HS-5 (cell line): ENCODE measurements around the gene ADGRF1.
"Not testable (repeated sequence)": the region's sequence is repeated elsewhere in the genome, so short reads cannot be mapped to it uniquely, and the experiment has no call there.

Source experiments
- DNase-seq: peaks from one replicate; pipeline ENCODE4 v3.0.0-alpha.2; 2012; ENCODE audit warnings: low read depth

The ADGRF1 gene

GRCh38 chr6:47042275-47042791 is at the start of gene ADGRF1:
Gene ADGRF1, minus strand, starts transcription at chr6:47042332. Its CDS starts 13,271 bp downstream, at chr6:47029061.
- no peak for DNase-seq

GRCh38 chr6:47090881-47091280 is 48.7 kb upstream of the ADGRF1 start:
- DNase-seq = no peak

GRCh38 chr6:47089473-47089872 is 47.3 kb upstream of the ADGRF1 start:
- not testable (repeated sequence) for DNase-seq

GRCh38 chr6:47086051-47086770 is 44.1 kb upstream of the ADGRF1 start:
- DNase-seq = no peak

GRCh38 chr6:47084610-47085009 is 42.5 kb upstream of the ADGRF1 start:
- DNase-seq = no peak

- DNase-seq = no peak
Observed at GRCh38 chr6:47083586-47084047, 41.5 kb upstream of the ADGRF1 start.

GRCh38 chr6:47080083-47080596 is 38.0 kb upstream of the ADGRF1 start:
- no peak for DNase-seq

DNA sequence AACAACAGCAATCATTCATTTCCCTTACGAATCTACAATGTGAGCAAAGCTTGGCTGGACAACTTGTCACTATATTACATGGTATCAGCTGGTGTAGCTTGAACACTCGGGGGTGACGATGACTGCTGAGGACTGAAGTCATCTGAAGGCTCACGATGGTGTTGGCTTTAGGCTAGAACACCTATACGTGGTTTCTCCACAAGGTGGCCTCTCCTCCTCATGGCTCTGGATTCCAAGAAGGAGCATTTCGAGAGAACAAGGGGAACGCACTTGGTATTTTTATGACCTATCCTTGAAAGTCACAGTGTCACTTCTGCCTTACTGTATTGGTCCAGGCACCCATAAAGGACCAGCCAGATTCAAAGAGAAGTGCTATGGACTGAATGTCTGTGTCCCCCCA is 37.5 kb upstream of the ADGRF1 start:
- no peak for DNase-seq

DNA sequence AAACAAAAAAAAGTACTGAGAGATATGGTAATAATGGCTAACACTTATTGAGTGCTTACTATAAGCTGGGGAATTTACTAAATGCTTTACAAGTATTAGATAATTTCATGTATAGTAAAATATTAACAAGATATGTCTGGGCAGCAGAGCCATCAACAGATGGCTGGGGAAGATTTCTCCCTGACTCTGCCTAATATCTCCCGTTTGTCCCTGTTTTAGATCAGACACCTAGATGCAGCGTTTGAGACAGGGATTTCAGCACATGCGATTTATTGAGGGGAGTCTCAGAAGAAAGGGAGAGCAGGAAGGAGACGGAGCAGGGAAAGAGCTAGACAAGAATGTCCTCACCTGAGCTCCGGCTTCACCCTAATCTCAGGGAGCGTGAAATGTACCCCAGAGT is 36.9 kb upstream of the ADGRF1 start:
- no peak for DNase-seq

GRCh38 chr6:47076422-47077344 is 34.6 kb upstream of the ADGRF1 start:
- DNase-seq = no peak

GRCh38 chr6:47075741-47076421 is 33.7 kb upstream of the ADGRF1 start:
- no peak for DNase-seq

- DNase-seq = no peak
Observed at GRCh38 chr6:47075168-47075567, 33.0 kb upstream of the ADGRF1 start.

DNA sequence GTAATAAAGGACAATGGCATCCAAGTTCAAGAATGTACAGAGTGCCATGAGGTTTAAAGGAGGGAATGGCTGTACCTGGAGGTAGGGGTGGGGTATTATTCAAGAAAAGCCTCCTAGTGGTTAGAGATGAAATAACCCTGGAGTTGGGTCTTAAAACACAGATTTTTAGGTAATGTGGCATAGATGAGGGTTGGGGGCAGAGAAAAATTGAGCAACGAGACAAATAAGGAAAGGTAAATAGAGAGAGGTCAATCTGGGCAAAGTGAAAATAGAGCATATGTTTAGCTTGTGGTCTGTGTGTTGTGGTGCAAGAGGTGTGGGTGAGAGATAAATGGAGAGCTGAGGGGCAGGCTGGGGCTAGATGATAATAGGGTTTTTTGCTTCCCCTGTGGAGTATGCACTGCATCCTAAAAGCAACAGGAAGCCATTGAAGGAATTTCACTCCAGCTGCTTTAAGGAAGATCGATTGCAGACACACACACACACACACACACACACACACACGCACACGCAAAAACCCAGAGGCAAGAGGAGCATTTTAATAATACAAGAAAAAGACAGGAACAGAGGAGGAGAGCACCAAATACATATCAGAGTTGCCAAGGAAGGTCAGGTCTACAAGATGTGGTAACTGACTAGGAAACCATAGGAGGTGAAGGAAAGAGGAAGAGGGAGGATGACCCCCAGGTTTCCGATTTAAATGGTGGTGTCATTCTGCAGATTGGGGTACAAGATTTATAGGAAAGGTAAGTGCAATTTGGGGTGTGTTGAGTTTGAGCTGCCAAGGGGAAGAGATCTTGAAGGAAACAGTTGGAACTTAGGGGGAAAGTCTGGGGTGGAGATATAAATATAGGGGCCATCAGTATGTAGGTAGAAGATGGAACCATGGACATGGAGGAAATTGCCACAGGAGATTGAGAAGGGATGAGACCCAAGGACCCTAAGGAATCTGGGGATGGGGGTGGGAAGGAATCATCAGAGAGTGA is 31.3 kb upstream of the ADGRF1 start:
- DNase-seq = no peak

GRCh38 chr6:47072667-47073066 is 30.5 kb upstream of the ADGRF1 start:
- no peak for DNase-seq

- DNase-seq = no peak
Observed at GRCh38 chr6:47071681-47072080, 29.5 kb upstream of the ADGRF1 start.

- DNase-seq = no peak
Observed at GRCh38 chr6:47070461-47070860, 28.3 kb upstream of the ADGRF1 start.

- DNase-seq = no peak
Observed at GRCh38 chr6:47069156-47069555, 27.0 kb upstream of the ADGRF1 start.

GRCh38 chr6:47066418-47066817 is 24.3 kb upstream of the ADGRF1 start:
- DNase-seq = no peak

- no peak for DNase-seq
Observed at GRCh38 chr6:47064274-47064673, 22.1 kb upstream of the ADGRF1 start.

GRCh38 chr6:47062346-47062745 is 20.2 kb upstream of the ADGRF1 start:
- no peak for DNase-seq
